GM13977 (cell line): ENCODE data around the gene CACNA1B.

Source experiments
- DNase-seq: peaks from one replicate; pipeline ENCODE4 v3.0.0; 2012; ENCODE audit warnings: low spot score
- in situ Hi-C: fragments of 300-500 bp; cut with MboI; formaldehyde crosslinking; loops from one replicate; pipeline ENCODE4 v1.12.0; 2022; ENCODE audit warnings: low sequenced_read_pairs, low pct_unique_long_range_greater_than_20kb, mixed read lengths, inconsistent platforms; ENCODE audit not compliant: unreplicated experiment
- TF ChIP-seq, protein P1 (sequence below): IDR thresholded peaks from 2 replicates; pipeline ENCODE4 v1.5.1; 2012; ENCODE audit warnings: mild to moderate bottlenecking, control low read depth; ENCODE audit not compliant: insufficient read depth; ENCODE audit errors: extremely low read depth, missing control alignments

The CACNA1B gene

GRCh38 chr9:138119202-138120027, 241.8 kb downstream of the CACNA1B start:
- DNase-seq, result no peak
- in situ Hi-C loops, result no loop called here

GRCh38 chr9:138120072-138120471, 242.5 kb downstream of the CACNA1B start:
- no peak for DNase-seq
- in situ Hi-C loops, result no loop called here
- TF ChIP-seq, protein P1, sequence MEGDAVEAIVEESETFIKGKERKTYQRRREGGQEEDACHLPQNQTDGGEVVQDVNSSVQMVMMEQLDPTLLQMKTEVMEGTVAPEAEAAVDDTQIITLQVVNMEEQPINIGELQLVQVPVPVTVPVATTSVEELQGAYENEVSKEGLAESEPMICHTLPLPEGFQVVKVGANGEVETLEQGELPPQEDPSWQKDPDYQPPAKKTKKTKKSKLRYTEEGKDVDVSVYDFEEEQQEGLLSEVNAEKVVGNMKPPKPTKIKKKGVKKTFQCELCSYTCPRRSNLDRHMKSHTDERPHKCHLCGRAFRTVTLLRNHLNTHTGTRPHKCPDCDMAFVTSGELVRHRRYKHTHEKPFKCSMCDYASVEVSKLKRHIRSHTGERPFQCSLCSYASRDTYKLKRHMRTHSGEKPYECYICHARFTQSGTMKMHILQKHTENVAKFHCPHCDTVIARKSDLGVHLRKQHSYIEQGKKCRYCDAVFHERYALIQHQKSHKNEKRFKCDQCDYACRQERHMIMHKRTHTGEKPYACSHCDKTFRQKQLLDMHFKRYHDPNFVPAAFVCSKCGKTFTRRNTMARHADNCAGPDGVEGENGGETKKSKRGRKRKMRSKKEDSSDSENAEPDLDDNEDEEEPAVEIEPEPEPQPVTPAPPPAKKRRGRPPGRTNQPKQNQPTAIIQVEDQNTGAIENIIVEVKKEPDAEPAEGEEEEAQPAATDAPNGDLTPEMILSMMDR, result no peak

More at GRCh38 chr9:138119202-138120027, 241.8 kb downstream of the CACNA1B start:
- TF ChIP-seq, protein P1, result no peak

DNA sequence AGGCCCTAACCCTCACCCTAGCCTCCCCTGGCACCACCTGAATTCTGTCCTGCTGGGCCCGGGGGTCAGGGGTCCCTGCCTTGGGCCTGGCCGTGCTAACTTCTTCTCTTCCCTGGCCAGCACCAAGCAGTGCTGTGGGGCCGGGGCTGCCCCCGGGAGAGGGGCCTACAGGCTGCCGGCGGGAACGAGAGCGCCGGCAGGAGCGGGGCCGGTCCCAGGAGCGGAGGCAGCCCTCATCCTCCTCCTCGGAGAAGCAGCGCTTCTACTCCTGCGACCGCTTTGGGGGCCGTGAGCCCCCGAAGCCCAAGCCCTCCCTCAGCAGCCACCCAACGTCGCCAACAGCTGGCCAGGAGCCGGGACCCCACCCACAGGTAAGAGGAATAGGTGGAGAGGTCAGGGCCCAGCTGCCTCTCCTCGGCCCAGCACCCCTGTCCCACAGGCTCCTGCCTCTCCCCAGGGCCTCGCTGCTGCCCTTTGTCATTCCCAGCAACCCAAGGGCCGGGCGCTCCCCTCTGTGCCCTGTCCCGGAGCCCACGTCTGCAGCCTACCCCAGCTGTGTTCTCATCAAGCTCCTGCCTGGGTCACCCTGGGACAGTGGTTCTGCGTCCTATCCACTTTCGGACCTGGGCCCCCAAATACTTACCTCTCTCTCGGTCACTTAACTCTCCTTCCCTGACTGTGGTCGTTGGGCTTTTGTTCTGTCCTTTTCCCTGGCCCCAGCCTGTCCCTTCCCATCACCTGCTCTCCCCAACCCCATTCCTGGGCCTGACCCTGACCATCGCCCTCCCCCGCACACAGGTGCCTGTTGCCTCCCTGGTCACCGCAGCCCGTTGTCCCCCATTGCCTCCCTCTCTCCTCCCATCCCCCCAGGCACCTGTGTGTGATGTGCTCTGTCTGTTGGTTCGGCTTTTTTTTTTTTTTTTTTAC, 243.2 kb downstream of the CACNA1B start:
- DNase-seq, result no peak
- TF ChIP-seq, protein P1, result no peak
- in situ Hi-C loops, result no loop called here

GRCh38 chr9:138121438-138122050, 244.0 kb downstream of the CACNA1B start:
- in situ Hi-C loops, result no loop called here
- TF ChIP-seq, protein P1, result no peak
- DNase-seq, result no peak

GRCh38 chr9:138122201-138122600, 244.6 kb downstream of the CACNA1B start:
- in situ Hi-C loops, result no loop called here
- TF ChIP-seq, protein P1, result no peak
- no peak for DNase-seq

DNA sequence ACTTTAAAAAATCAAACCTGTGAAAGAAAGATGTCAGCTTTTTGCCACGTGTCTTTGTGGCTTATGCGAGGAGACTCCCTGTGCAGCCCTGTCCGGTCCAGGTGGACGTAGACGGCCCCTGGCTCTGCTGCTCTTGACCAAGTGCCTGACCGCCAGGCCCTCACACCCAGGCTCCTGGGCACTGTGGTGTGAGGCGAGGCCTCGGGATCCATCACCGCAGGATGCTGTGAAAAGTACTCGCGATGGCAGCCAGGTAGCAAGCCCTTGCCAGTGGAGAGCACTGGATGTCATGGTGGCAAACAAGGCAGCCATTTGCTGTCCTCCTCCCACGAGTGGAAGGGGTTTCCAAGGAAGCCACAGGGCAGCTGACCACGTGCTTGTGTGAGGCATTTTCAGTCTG, 245.1 kb downstream of the CACNA1B start:
- TF ChIP-seq, protein P1, result no peak
- no peak for DNase-seq
- in situ Hi-C loops, result no loop called here
